Stimulated activated CD4-positive, alpha-beta T cell treated with anti-CD3 and anti-CD28 coated beads, Interleukin-1b, Interleukin-23, amount 100 ng/mL, for 48 hours (primary cell): ENCODE measurements around the gene ACSF2.

ENCODE experiments used
- DNase-seq: peaks from one replicate; pipeline ENCODE4 v3.0.0-alpha.2; 2020

The ACSF2 gene

DNA sequence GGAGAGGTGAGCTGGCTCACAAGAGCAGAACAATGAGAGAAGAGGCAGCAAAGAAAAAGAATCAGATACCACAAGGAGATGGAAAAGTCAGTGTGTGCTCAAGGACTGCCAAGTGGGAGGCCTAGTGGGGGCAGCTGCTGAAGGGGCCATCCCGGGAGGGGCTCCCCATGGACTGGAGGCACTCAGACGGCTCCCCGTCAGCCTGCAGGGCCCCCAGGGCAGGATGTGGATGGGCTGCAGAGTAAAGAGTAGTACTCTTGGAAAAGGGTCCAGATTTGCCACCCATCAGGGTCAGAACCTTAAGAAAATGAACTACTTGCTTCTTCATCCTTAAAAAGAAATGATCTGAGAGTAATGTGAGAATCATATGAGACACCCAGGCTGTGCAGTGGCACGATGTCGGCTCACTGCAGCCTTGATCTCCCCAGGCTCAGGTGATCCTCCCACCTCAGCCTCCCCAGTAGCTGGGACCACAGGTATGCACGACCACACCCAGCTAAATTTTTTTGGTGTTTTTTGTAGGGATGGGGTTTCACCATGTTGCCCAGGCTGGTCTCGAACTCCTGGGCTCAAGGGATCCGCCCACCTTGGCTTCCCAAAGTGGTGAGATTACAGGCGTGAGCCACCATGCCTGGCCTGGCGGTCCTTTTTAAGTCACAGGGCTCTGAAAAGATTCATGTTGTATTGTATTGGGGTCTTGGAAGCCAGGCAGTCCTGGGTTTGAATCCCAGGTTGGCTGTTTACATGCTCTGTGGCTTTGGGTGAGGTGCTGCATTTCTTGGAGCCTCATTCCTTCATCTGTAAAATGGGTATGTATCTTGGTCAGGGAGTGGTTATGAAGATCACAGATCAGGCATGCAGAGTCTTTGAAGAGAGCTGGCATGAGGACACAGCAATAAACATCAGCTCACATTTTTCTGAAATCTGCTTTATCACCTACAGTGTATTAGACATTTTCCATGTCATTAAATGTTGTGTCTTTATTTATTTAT lies 15.1 kb downstream of the ACSF2 start:
- no peak for DNase-seq

DNA sequence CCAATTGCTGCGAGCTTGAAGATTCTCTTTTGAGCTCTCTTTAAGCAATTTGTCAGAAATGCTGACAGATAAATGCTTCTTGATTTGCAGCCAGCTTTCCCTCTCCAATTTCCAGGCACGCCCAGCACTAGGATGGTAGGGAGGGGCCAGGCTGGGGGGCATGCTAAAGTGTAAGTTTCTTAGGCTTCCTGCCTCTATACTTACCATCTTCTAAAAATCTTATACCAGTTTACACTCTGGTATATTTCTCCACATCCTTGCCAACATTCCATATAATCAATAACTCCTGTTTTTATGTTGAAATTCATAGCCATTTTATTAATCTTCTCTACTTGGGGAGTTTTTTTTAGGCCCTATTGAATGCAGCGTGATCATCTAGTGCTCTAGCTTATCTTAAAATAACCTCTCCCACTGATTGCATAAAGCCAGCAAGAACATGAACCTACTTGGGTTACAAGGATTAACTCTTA lies 17.5 kb downstream of the ACSF2 start:
- DNase-seq: no peak

DNA sequence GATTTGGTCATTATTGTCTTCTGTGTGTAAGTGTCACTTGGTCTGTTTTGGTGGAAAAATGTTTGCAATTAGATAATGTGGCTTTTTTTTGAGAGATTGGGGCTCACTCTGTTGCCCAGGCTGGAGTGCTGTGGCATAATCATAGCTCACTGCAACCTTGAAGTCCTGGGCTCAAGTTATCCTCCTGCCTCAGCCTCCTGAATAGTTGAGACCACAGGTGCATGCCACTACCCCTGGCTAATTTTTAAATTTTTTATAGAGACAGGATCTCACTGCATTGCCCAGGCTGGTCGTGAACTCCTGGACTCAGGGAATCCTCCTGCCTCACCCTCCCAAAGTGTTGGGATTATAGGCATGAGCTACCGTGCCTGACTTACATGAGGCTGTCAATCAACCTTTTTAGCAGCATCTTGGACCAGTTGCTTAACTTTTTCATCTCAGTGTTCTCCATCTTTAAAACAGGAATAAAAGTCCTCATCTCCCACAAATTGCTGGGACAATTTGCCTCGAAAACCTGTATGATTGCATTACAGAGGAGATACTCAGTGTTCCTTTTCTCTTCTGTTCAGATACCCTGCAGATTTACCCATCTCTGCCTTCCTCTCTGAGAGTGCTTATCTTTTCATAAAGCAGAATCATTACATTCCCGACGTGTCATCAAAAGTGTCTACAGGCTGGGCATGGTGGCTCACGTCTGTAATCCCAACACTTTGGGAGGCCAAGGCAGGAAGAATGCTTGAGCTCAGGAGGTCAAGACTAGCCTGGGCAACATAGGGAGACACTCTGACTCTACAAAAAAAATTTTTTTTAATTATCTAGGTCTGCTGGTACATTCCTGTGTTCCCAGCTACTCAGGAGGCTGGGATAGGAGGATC lies 19.1 kb downstream of the ACSF2 start:
- DNase-seq: no peak

DNA sequence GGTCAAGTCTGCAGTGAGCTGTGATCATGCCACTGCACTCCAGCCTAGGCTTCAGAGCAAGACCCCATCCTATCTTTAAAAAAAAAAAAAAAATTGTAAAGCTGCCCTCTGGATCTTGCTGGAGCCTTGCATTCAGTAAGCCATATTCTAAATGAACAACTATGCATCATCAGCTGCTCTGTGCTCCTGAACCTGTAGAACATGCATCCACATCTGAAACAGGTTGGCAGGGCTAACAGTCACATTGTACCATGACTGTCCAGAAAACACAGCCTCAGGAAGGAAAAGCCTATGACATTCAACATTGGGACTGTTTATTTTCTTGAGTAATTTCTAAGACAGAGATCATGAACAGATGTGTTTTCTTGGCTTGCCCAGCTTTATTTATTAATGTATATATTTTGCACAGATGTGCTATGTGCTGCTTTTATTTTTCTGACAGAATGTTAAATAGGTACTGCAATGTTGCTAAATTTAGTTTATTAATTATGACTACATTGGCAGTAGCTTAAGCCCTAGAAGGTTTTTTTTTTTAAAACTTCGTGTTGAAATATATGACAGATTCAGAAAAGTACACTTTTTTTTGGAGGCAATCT lies 19.8 kb downstream of the ACSF2 start:
- DNase-seq: no peak

DNA sequence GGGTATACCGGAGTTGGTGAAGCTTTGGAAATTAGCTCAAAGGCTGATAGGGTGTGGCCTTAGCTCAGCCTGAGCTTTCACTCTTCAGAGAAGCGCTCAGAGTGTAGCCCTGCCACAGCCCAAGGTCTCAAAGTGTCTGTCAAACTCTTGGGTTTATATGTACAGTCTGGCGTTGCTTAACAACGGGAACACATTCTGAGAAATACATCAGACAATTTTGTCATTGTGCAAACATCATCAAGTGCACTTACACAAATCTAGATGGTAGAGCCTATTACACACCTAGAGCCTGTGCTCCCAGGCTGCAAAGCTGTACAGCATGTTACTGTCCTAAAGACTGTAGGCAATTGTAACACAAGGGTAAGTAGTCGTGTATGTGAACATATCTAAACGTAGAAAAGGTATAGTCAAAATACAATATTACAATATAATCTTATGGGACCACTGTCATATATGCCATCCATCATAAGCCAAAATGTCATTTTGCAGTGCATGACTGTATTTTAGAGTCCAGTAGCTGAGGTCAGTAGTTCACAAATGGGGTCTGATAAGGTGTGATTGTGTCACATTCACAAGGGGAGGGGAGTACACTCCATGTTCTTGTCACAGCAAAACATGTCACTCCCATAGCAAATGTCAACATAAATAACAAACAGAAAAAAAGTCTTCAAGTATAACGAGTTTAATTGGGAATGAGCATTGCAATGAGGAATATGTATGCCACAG lies 22.0 kb downstream of the ACSF2 start:
- DNase-seq: no peak

DNA sequence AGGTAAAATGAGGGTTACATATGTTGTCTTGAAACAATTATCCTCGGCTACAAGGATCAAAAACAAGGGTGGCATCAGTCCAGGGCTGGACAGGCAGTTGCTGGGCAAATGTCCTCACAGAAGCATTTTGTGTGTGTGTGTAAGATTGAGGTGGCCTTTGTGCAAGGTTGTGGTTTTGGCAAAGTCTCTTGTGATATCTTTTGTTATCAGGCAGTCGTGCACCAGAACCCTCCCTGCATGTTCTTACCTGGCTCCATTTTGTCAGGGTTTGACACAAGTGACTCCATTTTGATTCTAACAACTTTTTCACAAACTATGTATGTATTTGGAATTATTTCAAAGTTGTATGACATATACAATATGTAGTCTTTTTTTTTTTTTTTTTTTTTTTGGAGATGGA lies 22.6 kb downstream of the ACSF2 start:
- DNase-seq: no peak

DNA sequence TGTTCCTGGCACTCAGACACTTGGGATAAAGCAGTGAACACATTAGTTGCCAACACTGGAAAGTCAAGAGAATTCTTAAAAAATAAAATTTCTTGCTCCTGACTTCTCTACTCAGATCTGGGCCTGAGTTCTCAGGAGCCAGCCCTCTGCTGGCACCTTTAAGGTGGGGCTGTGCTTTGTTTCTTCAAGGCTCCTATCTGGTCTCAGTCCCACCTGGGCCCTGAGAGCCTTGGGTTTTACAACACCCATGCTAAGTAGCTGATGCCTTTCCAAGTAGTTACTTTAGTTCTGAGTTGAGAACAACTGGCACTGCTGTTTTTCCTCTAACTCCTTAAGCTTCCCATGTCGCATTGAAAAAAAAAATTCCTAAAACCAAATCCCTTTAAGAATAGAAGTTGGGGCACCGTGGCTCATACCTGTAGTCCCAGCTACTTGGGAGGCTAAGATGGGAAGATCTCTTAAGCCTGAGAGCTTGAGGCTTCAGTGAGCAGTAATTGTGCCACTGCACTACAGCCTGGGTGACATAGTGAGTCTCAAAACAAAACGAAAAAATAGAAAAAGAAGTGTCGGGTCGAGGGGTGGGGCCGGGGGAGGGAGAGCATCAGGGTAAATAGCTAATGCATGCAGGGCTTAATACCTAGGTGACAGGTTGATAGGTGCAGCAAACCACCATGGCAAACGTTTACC lies 26.1 kb downstream of the ACSF2 start:
- DNase-seq: no peak

DNA sequence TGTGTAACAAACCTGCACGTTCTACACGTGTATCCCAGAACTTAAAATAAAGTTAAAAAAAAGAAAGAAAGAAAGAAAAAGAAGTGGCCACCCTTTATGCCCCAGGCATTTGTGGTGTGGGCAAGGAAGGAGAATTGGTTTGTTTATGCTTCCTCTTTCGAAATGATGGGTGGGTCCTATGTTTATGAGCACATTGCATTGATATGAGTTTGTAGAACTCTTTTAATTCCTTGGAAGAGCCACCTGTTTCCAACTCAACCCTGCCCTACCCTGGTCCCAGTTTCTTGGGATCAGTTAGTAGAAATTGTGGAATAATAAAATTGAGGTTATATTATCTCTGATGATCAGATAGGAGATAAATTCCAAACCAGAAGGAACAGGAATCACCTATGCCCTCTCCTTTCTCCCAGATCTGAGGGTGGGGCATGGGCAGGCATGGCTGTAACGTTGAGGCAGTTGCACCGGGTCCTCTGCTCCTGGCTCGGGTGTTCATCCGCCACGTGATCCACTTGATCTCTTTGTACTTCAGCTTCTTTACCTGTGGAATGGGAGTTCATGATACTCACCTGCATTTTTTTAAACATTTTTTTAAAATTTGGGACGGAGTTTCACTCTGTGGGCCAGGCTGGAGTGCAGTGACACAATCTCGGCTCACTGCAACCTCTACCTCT lies 26.7 kb downstream of the ACSF2 start:
- DNase-seq: no peak

DNA sequence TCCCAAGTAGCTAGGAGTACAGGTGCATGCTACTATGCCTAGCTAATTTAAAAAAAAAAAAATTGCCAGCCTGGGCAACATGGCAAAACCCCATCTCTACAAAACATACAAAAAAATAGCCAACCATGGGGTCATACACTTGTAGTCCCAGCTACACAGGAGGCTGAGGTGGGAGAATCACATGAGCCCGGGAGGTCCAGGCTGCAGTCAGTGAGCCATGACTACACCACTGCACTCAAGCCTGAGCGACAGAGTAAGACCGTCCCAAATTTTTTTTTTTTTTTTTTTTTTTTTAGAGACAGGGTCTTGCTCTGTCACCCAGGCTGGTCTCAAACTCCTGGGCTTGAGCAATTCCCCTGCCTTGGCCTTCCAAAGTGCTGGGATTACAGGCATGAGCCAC lies 27.9 kb downstream of the ACSF2 start:
- DNase-seq: no peak

DNA sequence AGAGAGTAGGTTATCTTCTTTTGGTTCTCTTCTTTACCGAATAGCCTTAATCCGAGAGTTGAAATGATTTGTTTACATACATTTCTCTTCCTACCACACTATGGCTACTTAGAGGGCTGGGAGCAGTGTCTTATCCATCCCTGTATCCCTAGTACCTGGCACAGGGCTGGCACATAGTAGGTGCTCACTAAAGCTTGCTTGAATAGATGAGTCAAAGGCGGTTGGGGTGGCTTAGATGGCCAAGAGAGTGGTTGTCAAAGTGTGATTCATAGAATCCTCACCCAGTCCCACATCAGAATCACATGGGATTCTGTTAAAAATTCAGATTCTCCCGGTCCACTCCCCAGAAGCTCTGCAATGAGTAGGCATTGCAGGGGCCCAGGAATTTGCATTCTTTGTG lies 31.6 kb downstream of the ACSF2 start:
- DNase-seq: no peak

DNA sequence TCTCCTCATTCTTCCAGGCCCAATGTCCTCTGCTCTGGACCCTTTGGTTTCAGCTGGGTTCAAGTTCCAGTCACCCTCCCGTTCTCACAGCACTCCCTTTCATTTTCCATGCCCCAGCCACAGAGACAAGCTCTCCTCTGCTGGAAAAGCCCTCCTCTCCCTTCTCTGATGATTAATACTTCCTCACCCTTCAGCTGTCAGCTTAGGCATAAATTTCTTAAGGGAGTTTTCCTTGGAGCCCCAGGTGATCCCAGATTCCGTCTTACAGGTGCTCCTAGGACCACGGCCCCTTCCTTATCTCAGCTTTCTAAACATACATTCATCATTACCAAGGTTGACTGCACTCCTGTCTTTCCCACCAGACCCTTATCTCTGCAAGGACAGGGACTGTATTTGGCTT lies 32.3 kb downstream of the ACSF2 start:
- DNase-seq: no peak

DNA sequence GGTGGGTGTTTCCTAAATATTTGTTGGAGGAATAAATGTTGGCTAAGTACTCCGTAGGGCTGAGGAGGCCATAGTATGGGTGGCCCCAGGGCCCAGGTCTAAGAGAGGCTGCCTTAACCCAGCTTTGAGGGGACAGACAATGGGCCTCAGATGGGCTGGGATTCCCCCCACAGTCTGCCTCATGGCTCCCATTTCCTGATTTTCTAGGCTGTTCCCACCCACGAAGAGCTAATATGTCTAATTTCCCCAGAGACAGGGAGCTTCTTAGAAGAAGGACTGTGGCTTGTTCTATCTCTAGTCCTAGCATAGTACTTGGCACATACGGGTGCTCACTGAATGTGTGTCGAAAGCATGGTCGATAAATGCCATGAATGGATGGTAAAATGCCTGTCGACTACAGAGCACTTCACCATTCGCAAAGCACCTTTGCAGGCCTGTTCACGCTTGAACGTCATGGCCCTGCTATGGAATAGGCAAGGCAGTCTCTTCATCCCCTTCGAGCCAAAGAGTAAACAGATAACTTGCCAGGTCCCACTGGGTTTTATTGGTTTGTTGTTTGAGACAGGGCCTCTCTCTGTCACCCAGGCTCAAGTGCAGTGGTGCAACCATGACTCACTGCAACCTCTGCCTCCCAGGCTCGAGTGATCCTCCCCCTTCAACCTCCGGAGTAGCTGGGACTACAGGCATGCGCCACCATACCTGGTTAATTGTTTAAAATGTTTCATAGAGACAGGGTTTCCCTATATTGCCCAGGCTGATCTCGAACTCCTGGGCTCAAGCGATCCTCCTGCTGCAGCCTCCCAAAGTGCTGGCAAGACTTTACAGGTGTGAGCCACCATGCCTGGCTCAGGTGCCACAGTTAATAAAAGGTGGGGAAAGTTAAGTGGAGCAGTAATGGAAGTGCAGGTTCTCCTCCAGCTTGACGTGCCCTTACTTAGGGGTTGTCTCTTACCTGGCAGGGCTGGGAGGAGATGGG lies 33.0 kb downstream of the ACSF2 start:
- no peak for DNase-seq

DNA sequence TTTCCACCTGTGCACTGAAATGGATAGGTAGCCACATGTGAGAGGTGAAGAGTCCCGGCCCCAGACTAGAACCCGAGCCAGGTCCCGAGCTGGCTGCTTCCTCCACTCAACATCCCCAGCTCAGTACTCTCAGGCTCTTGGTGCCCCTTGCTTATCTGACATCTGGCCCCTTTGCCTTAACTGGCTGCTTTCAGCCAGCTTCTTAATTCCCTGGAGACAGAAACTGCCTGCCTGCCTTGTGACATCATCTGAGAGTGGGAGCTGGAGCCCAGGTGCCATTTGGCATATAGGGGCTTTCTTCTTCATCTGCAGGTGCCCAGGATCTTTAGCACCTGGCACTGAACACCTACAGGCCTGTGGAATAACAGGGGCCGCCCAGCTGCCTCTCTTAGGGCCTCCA lies 33.7 kb downstream of the ACSF2 start:
- no peak for DNase-seq

DNA sequence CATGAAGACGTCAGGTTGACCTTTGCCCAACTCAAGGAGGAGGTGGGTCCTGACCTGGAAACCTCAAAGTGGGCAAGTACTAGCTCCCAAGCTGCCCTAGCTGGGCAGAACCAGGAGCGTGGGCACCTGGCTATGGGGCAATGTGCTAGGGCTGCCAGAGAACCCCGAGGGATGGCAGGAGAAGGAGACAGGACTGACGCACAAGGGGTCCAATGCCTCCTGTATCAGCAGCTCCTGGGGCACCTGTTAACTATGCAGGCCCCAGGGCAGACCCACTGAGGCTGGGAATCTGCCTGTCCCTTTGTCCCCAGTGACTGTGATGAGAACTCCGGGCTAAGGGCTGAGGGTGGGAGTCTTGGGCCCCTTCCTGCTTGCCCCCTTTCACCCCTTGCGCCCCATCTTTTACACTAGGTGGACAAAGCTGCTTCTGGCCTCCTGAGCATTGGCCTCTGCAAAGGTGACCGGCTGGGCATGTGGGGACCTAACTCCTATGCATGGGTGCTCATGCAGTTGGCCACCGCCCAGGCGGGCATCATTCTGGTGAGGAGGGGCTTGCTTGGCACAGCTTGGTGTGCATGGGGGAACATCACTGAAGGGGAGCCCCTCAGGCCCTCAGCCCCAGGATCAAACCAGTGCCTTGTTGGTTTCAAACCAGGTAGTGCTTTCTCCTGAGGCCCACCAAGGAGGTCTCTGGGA lies 35.0 kb downstream of the ACSF2 start:
- no peak for DNase-seq

DNA sequence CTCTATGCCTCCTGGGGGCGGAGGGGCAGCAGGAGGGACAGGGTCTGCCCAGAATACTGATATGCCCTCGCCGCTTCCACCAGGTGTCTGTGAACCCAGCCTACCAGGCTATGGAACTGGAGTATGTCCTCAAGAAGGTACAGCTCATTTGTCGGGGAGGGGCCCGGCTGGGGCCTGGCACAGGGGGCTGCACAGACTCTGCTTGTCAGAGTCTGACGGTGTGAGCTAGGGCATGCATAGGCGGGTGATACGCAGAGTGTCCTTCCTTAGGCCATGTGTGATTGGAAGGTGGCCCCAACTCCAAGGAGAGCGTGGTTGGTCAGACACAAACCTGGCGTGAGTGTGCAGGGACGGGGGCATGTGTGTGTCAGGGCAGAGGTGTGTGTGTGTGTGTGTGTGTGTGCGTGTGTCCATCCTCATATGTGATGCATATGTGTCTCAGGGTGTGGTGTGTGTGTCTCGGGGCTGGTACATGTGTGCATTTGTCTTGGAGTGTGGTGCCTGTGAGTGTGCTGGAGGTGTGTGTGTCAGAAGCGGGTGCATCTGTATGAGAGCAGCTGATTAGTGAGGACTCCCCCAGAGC lies 35.6 kb downstream of the ACSF2 start:
- DNase-seq: no peak

DNA sequence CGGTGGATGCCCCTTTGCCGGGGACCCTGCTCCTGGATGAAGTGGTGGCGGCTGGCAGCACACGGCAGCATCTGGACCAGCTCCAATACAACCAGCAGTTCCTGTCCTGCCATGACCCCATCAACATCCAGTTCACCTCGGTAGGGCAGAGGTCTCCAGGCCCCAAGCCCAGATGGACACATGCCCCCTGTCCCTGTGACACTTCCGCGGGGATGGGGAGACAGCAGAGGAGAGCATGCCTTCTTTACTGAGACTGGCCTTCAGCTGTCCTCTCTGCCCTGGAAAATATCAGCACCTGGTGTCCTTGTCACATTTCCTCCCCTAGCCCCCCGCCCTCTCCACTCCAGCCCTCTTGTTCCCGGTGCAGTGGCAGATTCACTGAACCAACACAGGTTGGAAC lies 36.4 kb downstream of the ACSF2 start:
- no peak for DNase-seq

DNA sequence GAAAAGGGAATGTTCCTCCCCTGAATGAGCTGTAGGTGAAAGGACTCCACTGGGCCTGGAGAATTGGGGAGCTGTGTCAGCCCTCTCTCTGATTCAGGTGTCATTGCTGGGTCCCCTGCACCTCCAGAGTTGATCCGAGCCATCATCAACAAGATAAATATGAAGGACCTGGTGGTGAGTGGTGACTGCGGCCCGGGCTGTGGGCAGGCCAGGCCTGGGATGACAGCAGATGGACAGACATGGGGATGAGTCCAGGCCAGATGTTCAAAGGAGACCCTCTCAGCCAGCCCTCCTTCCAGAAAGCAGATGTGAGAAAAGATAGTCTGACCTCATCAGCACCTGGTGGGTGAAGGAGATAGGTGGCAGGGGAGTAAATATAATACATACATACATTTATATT lies 38.1 kb downstream of the ACSF2 start:
- no peak for DNase-seq

DNA sequence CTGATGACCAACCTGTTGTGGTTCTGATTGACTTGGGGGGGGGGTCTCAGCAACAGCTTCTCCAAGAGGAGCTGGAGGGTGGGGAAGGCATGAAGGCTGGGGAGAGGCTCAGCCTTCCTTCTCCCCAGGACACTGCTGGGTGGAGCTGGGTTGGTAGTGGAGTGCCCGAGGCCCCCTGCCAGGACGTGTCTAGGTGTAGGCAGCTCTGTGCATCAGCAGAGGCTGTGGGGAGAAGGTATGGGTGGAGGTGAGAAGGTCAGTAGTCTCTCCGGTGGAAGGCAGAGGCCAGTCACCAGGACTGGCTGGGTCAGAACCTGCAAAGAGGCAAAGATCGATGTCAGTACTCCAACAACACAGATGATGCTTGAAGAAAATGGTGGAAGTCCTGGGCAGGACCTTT lies 38.7 kb downstream of the ACSF2 start:
- no peak for DNase-seq

DNA sequence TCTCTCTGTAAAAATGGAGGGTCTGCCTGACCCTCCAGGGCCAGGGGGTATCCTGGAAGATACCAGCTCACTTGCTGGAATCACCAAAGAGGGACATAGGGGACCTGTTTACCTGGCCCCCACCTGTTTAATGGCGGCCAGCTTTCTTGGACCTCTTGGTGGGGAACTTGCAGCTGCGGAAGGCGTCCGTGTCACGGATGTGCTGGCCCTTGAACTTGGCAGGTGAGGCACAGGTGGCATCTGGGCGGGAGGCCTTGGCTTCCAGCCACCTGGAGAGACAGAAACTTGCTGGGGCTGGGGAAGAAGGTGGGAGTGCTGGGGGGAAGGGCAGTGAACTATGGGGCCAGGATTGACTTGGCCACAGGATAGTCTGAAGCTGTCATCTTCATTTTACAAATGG lies 39.2 kb downstream of the ACSF2 start:
- no peak for DNase-seq
